MCF 10A (cell line): ENCODE measurements around the gene SLC27A2. TPM values are rescaled to one million over a fixed set of nuclear protein-coding genes. Genes with fewer than 3 reads are reported as not detected.
A peak's percentile ranks its signal among the peaks of the same experiment; 100 is the strongest.

Source experiments
- BruUV-seq: library from RNA; stranded (reverse); fragments of 400-500 nt; replicated peaks from 2 replicates; lab custom pipeline; 2021; lab: Mats Ljungman, UMichigan
- CTCF ChIA-PET: fragments of 300-600 bp; sonication (Branson Sonifier 250); formaldehyde crosslinking; extraction: SDS; loops from one replicate; lab custom pipeline; 2021; ENCODE audit warnings: antibody characterized with exemption, inconsistent platforms; lab: Yijun Ruan, JAX
- POLR2A ChIA-PET: fragments of 300-600, 350-650 bp; sonication (Branson Sonifier 250); formaldehyde crosslinking; extraction: SDS; loops from one replicate; lab custom pipeline; 2020; ENCODE audit warnings: antibody characterized with exemption, inconsistent platforms; lab: Yijun Ruan, JAX
- DNase-seq: peaks from one replicate; pipeline ENCODE4 v3.0.0-alpha.2; 2018; ENCODE audit not compliant: unreplicated experiment
- H3K27ac Mint-ChIP-seq: one replicate; pipeline ENCODE4 v1.8.0; 2022; ENCODE audit warnings: mild to moderate bottlenecking, low read depth, mixed read lengths; ENCODE audit not compliant: unreplicated experiment
- H3K27me3 Mint-ChIP-seq: one replicate; pipeline ENCODE4 v1.8.0; 2022; ENCODE audit warnings: mixed read lengths; ENCODE audit not compliant: insufficient read depth, unreplicated experiment
- H3K36me3 Mint-ChIP-seq: one replicate; pipeline ENCODE4 v1.8.0; 2022; ENCODE audit warnings: mild to moderate bottlenecking, moderate library complexity, mixed read lengths; ENCODE audit not compliant: insufficient read depth, unreplicated experiment
- H3K4me1 Mint-ChIP-seq: one replicate; pipeline ENCODE4 v1.8.0; 2022; ENCODE audit warnings: mixed read lengths; ENCODE audit not compliant: insufficient read depth, unreplicated experiment
- H3K4me3 Mint-ChIP-seq: one replicate; pipeline ENCODE4 v1.8.0; 2022; ENCODE audit warnings: mild to moderate bottlenecking, moderate library complexity, mixed read lengths; ENCODE audit not compliant: unreplicated experiment
- H3K9me3 Mint-ChIP-seq: one replicate; pipeline ENCODE4 v1.8.0; 2022; ENCODE audit warnings: mixed read lengths; ENCODE audit not compliant: unreplicated experiment
- intact Hi-C: fragments of 100-400 bp; cut with micrococcal nuclease; formaldehyde crosslinking; loops from 2 replicates; pipeline ENCODE4 v1.14.1; 2022
- total RNA-seq: library from RNA; stranded (reverse); gene quantifications from 2 replicates; pipeline ENCODE4 v1.2.3, GENCODE V29; 2022
- TF ChIP-seq, protein P1 (sequence below): fragments of 200-600 bp; IDR thresholded peaks from one replicate; pipeline ENCODE4 v1.8.0; 2022; ENCODE audit warnings: antibody characterized with exemption, mild to moderate bottlenecking; ENCODE audit not compliant: unreplicated experiment

The SLC27A2 gene
- total RNA-seq, 1 experiment from 2014 or later, result 0.84 TPM

DNA sequence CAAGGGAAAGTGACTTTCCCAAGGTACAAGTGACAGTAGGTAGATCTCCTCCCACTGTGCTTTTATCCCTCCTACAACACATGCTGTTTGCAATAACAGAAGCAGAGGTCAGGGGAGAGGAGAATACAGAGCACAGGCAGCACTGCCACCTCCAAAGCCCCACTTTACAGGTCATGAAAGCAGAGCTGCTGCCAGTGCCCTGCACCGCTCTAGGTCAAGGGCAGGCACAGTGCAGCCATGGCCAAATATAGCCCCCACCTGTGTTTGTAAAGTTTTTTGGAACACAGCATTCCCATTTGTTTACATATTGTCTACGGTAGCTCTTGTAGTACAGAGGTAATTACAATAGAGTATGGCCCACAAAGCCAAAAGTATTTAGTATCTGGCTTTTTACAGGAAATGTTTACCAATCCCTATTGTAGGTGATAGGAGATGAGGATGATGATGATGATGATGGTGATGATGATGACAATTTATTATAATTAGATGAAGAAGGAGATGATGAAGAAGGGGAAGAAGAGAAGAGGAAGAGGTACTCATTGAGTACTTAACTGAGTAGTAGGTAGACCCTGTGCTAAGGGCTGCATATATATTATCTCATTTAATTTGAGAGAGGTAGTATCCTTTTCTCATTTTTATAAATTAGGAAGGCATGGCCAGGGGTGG lies 63.1 kb downstream of the SLC27A2 start:
- CTCF ChIA-PET, result interaction anchor here (0.6 to 1.9 kb wide), 3 partner anchors 10 to 865 kb away, joined by 3 to 4 read pairs (median 3); no protein-coding TSS in a partner anchor

GRCh38 chr15:50246631-50247030 lies 64.6 kb downstream of the SLC27A2 start:
- no peaks in the 10 kb centered on the region for H3K9me3 Mint-ChIP-seq
- intact Hi-C loops, result no loop called here
- BruUV-seq, result no TSS peak
- H3K36me3 Mint-ChIP-seq, result no peaks in the 10 kb centered on the region
- no peak overlapping the region for H3K4me3 Mint-ChIP-seq
- ChIA-PET CTCF (interaction anchor here (0.6 kb wide), 1 partner anchor 8 kb away, joined by 4 read pairs; no protein-coding TSS in a partner anchor), POLR2A (interaction anchor here (0.6 kb wide), 1 partner anchor 194 kb away, joined by 3 read pairs; no protein-coding TSS in a partner anchor)
- H3K27ac Mint-ChIP-seq, result no peak overlapping the region
- DNase-seq, result no peak
- H3K27me3 Mint-ChIP-seq, result peaks cover 7% of the 10 kb centered on the region
- TF ChIP-seq, protein P1, sequence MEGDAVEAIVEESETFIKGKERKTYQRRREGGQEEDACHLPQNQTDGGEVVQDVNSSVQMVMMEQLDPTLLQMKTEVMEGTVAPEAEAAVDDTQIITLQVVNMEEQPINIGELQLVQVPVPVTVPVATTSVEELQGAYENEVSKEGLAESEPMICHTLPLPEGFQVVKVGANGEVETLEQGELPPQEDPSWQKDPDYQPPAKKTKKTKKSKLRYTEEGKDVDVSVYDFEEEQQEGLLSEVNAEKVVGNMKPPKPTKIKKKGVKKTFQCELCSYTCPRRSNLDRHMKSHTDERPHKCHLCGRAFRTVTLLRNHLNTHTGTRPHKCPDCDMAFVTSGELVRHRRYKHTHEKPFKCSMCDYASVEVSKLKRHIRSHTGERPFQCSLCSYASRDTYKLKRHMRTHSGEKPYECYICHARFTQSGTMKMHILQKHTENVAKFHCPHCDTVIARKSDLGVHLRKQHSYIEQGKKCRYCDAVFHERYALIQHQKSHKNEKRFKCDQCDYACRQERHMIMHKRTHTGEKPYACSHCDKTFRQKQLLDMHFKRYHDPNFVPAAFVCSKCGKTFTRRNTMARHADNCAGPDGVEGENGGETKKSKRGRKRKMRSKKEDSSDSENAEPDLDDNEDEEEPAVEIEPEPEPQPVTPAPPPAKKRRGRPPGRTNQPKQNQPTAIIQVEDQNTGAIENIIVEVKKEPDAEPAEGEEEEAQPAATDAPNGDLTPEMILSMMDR, result no peak
- peaks cover 18% of the 10 kb centered on the region for H3K4me1 Mint-ChIP-seq

More for the DNA sequence above, 63.1 kb downstream of the SLC27A2 start:
- H3K4me3 Mint-ChIP-seq, result no peak overlapping the region
- H3K36me3 Mint-ChIP-seq, result no peaks in the 10 kb centered on the region
- H3K27me3 Mint-ChIP-seq, result no peaks in the 10 kb centered on the region
- intact Hi-C loops, result no loop called here
- H3K9me3 Mint-ChIP-seq, result no peaks in the 10 kb centered on the region
- TF ChIP-seq, protein P1, result no peak
- H3K27ac Mint-ChIP-seq, result no peak overlapping the region
- no peak for DNase-seq
- no TSS peak for BruUV-seq
- POLR2A ChIA-PET, result interaction anchor here (0.6 kb wide), 1 partner anchor 1814 kb away, joined by 3 read pairs; no protein-coding TSS in a partner anchor
- H3K4me1 Mint-ChIP-seq, result peaks cover 18% of the 10 kb centered on the region

- intact Hi-C loops, result no loop called here
- H3K36me3 Mint-ChIP-seq, result no peaks in the 10 kb centered on the region
- no peak overlapping the region for H3K27ac Mint-ChIP-seq
- peak overlapping the region; percentile 25 for H3K4me3 Mint-ChIP-seq
- no peak for DNase-seq
- TF ChIP-seq, protein P1, result no peak
- no peaks in the 10 kb centered on the region for H3K9me3 Mint-ChIP-seq
- H3K4me1 Mint-ChIP-seq, result peaks cover 18% of the 10 kb centered on the region
- POLR2A ChIA-PET, result no interaction called here
- CTCF ChIA-PET, result interaction anchor here (0.5 to 1.2 kb wide), 5 partner anchors 9 to 1011 kb away, joined by 3 to 4 read pairs (median 3); no protein-coding TSS in a partner anchor
- H3K27me3 Mint-ChIP-seq, result peaks cover 11% of the 10 kb centered on the region
- BruUV-seq, result no TSS peak
Measured at GRCh38 chr15:50247819-50248655, 66.0 kb downstream of the SLC27A2 start.
